ENCODE measurements around the gene ADGRE2.

Gene ADGRE2

GRCh38 chr19:14733574-14733973, 44.8 kb downstream of the ADGRE2 start:
- Histone ChIP-seq H3K27ac (ENCODE audit: low read depth, low read length) (no peak overlapping the region), H3K9me3 (ENCODE audit: control insufficient read depth, insufficient read depth, low read depth, low read length) (peaks cover 36% of the 10 kb centered on the region), H3K4me1 (ENCODE audit: control insufficient read depth, insufficient read depth, low read length) (no peaks in the 10 kb centered on the region), H3K27me3 (ENCODE audit: control insufficient read depth, insufficient read depth, low read length) (no peaks in the 10 kb centered on the region), H3K9ac (ENCODE audit: low read length) (no peak overlapping the region), H3K4me3 (ENCODE audit: low read depth, low read length) (no peak overlapping the region), H3K36me3 (ENCODE audit: control insufficient read depth, insufficient read depth, low read length) (no peaks in the 10 kb centered on the region)

- Histone ChIP-seq H3K27me3 (ENCODE audit: control insufficient read depth, insufficient read depth, low read length) (no peaks in the 10 kb centered on the region), H3K9me3 (ENCODE audit: control insufficient read depth, insufficient read depth, low read depth, low read length) (peaks cover 43% of the 10 kb centered on the region), H3K27ac (ENCODE audit: low read depth, low read length) (no peak overlapping the region), H3K9ac (ENCODE audit: low read length) (no peak overlapping the region), H3K36me3 (ENCODE audit: control insufficient read depth, insufficient read depth, low read length) (no peaks in the 10 kb centered on the region), H3K4me1 (ENCODE audit: control insufficient read depth, insufficient read depth, low read length) (no peaks in the 10 kb centered on the region), H3K4me3 (ENCODE audit: low read depth, low read length) (no peak overlapping the region)
Observed at GRCh38 chr19:14732510-14732909, 45.9 kb downstream of the ADGRE2 start.

DNA sequence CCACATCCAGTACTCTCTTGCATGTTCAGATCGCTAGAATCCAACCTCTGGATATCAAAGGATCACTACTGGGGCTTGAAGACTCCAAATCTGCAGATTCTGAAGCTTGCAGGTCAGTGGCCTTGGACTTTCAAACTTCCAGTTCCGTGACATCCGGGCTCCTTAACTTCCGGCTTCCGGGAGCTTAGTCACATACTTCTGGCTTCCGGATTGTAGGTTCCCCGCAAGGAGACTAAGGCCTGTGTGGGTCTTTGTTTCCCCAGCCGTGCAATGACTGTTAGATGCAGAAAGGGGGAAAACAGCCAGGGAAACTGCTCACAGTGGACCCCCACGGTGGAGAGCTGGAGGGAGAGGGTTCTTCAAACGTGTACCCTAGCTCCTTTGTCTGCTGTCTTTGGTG, 47.2 kb downstream of the ADGRE2 start:
- Histone ChIP-seq H3K4me3 (ENCODE audit: low read depth, low read length) (no peak overlapping the region), H3K4me1 (ENCODE audit: control insufficient read depth, insufficient read depth, low read length) (no peaks in the 10 kb centered on the region), H3K9ac (ENCODE audit: low read length) (no peak overlapping the region), H3K9me3 (ENCODE audit: control insufficient read depth, insufficient read depth, low read depth, low read length) (peaks cover 54% of the 10 kb centered on the region), H3K27me3 (ENCODE audit: control insufficient read depth, insufficient read depth, low read length) (no peaks in the 10 kb centered on the region), H3K36me3 (ENCODE audit: control insufficient read depth, insufficient read depth, low read length) (no peaks in the 10 kb centered on the region), H3K27ac (ENCODE audit: low read depth, low read length) (no peak overlapping the region)

DNA sequence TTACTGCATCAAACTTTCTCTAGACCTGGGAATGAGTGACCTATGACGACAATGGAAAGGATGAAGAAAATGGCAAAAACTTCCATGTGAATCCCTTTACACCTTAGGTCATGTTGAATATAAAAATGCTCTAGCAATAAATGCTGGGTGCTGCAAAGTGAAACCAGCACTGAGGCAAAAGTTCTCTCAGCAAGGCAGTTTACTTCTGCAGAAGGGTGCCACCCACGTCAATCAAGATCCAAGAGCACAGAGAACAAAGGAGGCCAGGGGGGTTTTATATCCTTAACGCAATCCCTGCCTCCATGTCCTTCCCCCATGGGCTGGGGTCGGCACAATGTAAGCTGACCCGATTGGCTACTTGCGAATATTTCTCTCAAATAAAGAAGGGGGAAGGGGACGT, 49.8 kb downstream of the ADGRE2 start:
- Histone ChIP-seq H3K36me3 (ENCODE audit: control insufficient read depth, insufficient read depth, low read length) (no peaks in the 10 kb centered on the region), H3K27me3 (ENCODE audit: control insufficient read depth, insufficient read depth, low read length) (no peaks in the 10 kb centered on the region), H3K4me3 (ENCODE audit: low read depth, low read length) (no peak overlapping the region), H3K9me3 (ENCODE audit: control insufficient read depth, insufficient read depth, low read depth, low read length) (peaks cover 69% of the 10 kb centered on the region), H3K27ac (ENCODE audit: low read depth, low read length) (no peak overlapping the region), H3K9ac (ENCODE audit: low read length) (no peak overlapping the region), H3K4me1 (ENCODE audit: control insufficient read depth, insufficient read depth, low read length) (no peaks in the 10 kb centered on the region)

GRCh38 chr19:14722127-14722526, 56.2 kb downstream of the ADGRE2 start:
- H3K36me3 ChIP-seq (ENCODE audit: control insufficient read depth, insufficient read depth, low read length) = peaks cover 28% of the 10 kb centered on the region
- H3K9me3 ChIP-seq (ENCODE audit: control insufficient read depth, insufficient read depth, low read depth, low read length) = peaks cover 88% of the 10 kb centered on the region
- H3K9ac ChIP-seq (ENCODE audit: low read length) = no peak overlapping the region
- H3K4me3 ChIP-seq (ENCODE audit: low read depth, low read length) = no peak overlapping the region
- no peak overlapping the region for H3K27ac ChIP-seq (ENCODE audit: low read depth, low read length)
- H3K27me3 ChIP-seq (ENCODE audit: control insufficient read depth, insufficient read depth, low read length) = no peaks in the 10 kb centered on the region
- no peaks in the 10 kb centered on the region for H3K4me1 ChIP-seq (ENCODE audit: control insufficient read depth, insufficient read depth, low read length)

DNA sequence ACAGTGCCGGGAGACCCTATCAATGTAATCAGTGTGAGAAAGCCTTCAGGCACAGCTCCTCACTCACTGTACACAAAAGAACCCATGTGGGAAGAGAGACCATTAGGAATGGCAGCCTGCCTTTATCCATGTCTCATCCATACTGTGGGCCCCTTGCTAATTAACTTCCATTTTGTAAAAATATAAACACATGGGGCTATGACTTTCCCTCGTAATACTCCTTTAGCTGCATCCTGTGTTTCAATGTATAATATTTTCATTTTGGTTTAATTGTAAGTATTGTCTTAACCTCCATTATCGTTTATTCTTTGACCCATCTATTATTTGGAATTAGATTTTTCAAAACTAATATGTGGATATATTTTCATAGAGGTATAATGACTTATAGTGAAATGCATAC, 59.2 kb downstream of the ADGRE2 start:
- Histone ChIP-seq H3K4me1 (ENCODE audit: control insufficient read depth, insufficient read depth, low read length) (no peaks in the 10 kb centered on the region), H3K9me3 (ENCODE audit: control insufficient read depth, insufficient read depth, low read depth, low read length) (peaks cover 91% of the 10 kb centered on the region), H3K36me3 (ENCODE audit: control insufficient read depth, insufficient read depth, low read length) (peaks cover 52% of the 10 kb centered on the region)

DNA sequence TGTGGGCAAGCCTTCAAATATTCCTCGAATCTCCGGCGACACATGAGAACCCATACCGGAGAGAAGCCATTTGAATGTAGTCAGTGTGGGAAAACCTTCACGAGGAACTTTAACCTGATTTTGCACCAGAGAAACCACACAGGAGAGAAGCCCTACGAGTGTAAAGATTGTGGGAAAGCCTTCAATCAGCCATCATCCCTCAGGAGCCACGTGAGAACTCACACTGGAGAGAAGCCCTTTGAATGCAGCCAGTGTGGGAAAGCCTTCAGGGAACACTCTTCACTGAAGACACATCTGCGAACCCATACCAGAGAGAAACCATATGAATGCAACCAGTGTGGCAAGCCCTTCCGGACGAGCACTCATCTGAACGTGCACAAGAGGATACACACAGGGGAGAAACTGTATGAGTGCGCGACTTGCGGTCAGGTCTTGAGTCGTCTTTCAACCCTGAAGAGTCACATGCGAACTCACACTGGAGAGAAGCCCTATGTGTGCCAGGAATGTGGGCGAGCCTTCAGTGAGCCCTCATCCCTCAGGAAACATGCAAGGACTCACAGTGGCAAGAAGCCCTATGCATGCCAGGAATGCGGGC, 59.7 kb downstream of the ADGRE2 start:
- Histone ChIP-seq H3K9me3 (ENCODE audit: control insufficient read depth, insufficient read depth, low read depth, low read length) (peaks cover 89% of the 10 kb centered on the region), H3K27me3 (ENCODE audit: control insufficient read depth, insufficient read depth, low read length) (no peaks in the 10 kb centered on the region), H3K36me3 (ENCODE audit: control insufficient read depth, insufficient read depth, low read length) (peaks cover 52% of the 10 kb centered on the region), H3K4me3 (ENCODE audit: low read depth, low read length) (no peak overlapping the region), H3K27ac (ENCODE audit: low read depth, low read length) (no peak overlapping the region), H3K4me1 (ENCODE audit: control insufficient read depth, insufficient read depth, low read length) (no peaks in the 10 kb centered on the region), H3K9ac (ENCODE audit: low read length) (no peak overlapping the region)

More for the DNA sequence above, 59.2 kb downstream of the ADGRE2 start:
- Histone ChIP-seq H3K9ac (ENCODE audit: low read length) (no peak overlapping the region), H3K27ac (ENCODE audit: low read depth, low read length) (no peak overlapping the region), H3K27me3 (ENCODE audit: control insufficient read depth, insufficient read depth, low read length) (no peaks in the 10 kb centered on the region), H3K4me3 (ENCODE audit: low read depth, low read length) (no peak overlapping the region)

- Histone ChIP-seq H3K4me1 (ENCODE audit: control insufficient read depth, insufficient read depth, low read length) (no peaks in the 10 kb centered on the region), H3K9me3 (ENCODE audit: control insufficient read depth, insufficient read depth, low read depth, low read length) (peaks cover 66% of the 10 kb centered on the region), H3K36me3 (ENCODE audit: control insufficient read depth, insufficient read depth, low read length) (peaks cover 49% of the 10 kb centered on the region), H3K9ac (ENCODE audit: low read length) (no peak overlapping the region), H3K4me3 (ENCODE audit: low read depth, low read length) (no peak overlapping the region), H3K27ac (ENCODE audit: low read depth, low read length) (no peak overlapping the region), H3K27me3 (ENCODE audit: control insufficient read depth, insufficient read depth, low read length) (no peaks in the 10 kb centered on the region)
Observed at GRCh38 chr19:14715841-14716240, 62.5 kb downstream of the ADGRE2 start.

GRCh38 chr19:14704450-14704849, 73.9 kb downstream of the ADGRE2 start:
- no peak overlapping the region for H3K27ac ChIP-seq (ENCODE audit: low read depth, low read length)
- H3K4me1 ChIP-seq (ENCODE audit: control insufficient read depth, insufficient read depth, low read length) = no peaks in the 10 kb centered on the region
- no peaks in the 10 kb centered on the region for H3K27me3 ChIP-seq (ENCODE audit: control insufficient read depth, insufficient read depth, low read length)
- H3K9ac ChIP-seq (ENCODE audit: low read length) = no peak overlapping the region
- H3K4me3 ChIP-seq (ENCODE audit: low read depth, low read length) = no peak overlapping the region
- H3K36me3 ChIP-seq (ENCODE audit: control insufficient read depth, insufficient read depth, low read length) = peaks cover 83% of the 10 kb centered on the region
- H3K9me3 ChIP-seq (ENCODE audit: control insufficient read depth, insufficient read depth, low read depth, low read length) = no peaks in the 10 kb centered on the region

DNA sequence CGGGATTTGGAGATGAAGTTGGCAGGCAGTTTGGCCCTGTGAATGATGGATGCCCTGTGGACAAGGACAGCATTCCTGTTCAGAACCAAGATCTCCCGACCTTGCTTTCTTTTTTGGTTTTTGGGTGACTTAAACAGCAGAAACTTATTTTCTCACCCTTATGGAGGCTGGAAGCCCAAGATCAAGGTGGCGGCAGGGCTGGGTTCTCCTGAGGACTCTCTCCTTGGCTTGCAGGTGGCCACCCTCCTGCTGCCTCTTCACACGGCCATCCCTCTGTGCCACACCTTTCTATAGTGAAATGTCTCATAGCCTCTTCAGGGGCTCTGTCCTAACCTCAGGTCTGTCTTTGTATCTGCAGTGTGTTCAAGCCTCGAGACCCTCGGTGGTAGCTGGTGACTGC, 74.5 kb downstream of the ADGRE2 start:
- Histone ChIP-seq H3K9ac (ENCODE audit: low read length) (no peak overlapping the region), H3K27me3 (ENCODE audit: control insufficient read depth, insufficient read depth, low read length) (no peaks in the 10 kb centered on the region), H3K4me1 (ENCODE audit: control insufficient read depth, insufficient read depth, low read length) (no peaks in the 10 kb centered on the region), H3K9me3 (ENCODE audit: control insufficient read depth, insufficient read depth, low read depth, low read length) (no peaks in the 10 kb centered on the region), H3K36me3 (ENCODE audit: control insufficient read depth, insufficient read depth, low read length) (peaks cover 85% of the 10 kb centered on the region), H3K27ac (ENCODE audit: low read depth, low read length) (no peak overlapping the region), H3K4me3 (ENCODE audit: low read depth, low read length) (no peak overlapping the region)

DNA sequence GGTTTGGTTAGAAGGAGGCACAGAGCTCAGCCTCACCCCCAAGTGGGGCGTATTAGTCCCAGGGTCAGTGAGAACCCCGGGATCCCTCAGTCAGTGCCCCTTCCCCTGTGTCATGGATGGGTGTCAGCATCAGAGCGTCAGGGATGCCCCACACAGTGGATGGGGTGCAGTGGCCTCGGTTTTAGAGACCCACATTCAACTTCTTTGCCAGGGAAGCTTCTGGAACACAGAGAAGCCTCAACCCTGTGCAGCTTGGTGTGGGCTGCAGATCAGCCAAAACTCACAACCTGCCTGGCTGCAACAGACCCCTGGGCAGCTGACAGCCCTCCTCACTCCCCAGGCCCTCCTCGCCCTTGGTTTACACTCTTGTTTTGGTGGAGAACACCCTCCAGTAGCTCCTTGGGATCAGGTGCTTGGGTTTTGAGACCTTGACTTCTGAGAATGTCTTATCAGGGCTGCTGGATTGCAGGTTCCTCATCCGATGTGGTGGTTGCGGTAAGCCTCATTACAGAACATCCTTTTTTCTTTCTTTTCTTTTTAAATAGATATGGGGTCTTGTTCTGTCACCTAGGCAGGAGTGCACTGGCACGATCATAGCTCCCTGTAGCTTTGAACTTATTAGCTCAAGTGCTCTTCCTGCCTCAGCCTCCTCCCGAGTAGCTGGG, 77.5 kb downstream of the ADGRE2 start:
- H3K4me3 ChIP-seq (ENCODE audit: low read depth, low read length) = no peak overlapping the region
- H3K36me3 ChIP-seq (ENCODE audit: control insufficient read depth, insufficient read depth, low read length) = peaks cover 80% of the 10 kb centered on the region
- no peaks in the 10 kb centered on the region for H3K27me3 ChIP-seq (ENCODE audit: control insufficient read depth, insufficient read depth, low read length)
- H3K9ac ChIP-seq (ENCODE audit: low read length) = no peak overlapping the region
- H3K4me1 ChIP-seq (ENCODE audit: control insufficient read depth, insufficient read depth, low read length) = no peaks in the 10 kb centered on the region
- no peaks in the 10 kb centered on the region for H3K9me3 ChIP-seq (ENCODE audit: control insufficient read depth, insufficient read depth, low read depth, low read length)
- no peak overlapping the region for H3K27ac ChIP-seq (ENCODE audit: low read depth, low read length)

Data from HUES6 (cell line).